DOHH2 (cell line): ENCODE data around the gene SPAG6.

Source experiments
- CTCF ChIP-seq: fragments of 200-600 bp; sonication (generic); IDR thresholded peaks from one replicate; pipeline ENCODE4 v1.5.1; 2014; ENCODE audit warnings: antibody characterized with exemption, mild to moderate bottlenecking, low read depth, low read length; ENCODE audit not compliant: poor library complexity, severe bottlenecking
- EZH2phosphoT487 ChIP-seq: fragments of 200-600 bp; sonication (generic); IDR thresholded peaks from 2 replicates; pipeline ENCODE4 v1.6.1; 2017; ENCODE audit warnings: borderline replicate concordance, mild to moderate bottlenecking, antibody characterized with exemption, low read length, moderate library complexity, mixed read lengths

- no peak for TF ChIP-seq CTCF
- TF ChIP-seq EZH2phosphoT487: no peak
Observed at GRCh38 chr10:22309180-22310000, 35.9 kb upstream of the SPAG6 start.
